ENCODE data around the gene DCAF8. TPM values are rescaled to one million over a fixed set of nuclear protein-coding genes. Genes with fewer than 3 reads are reported as not detected.

DCAF8 gene
- total RNA-seq, 2 donors from 2014 or later, result 72.0 to 86.1 TPM

- H3K9ac ChIP-seq (ENCODE audit: low read depth in 2 of 2, low read length in 2 of 2), result no peak overlapping the region
- no peaks in the 10 kb centered on the region for H3K4me1 ChIP-seq
- no peaks in the 10 kb centered on the region for H3K9me3 ChIP-seq
- TF ChIP-seq CTCF (IDR thresholded peaks at IDR 0.05), result no peak
- DNase-seq, result no peak
- no peak overlapping the region for H3K27ac ChIP-seq
- H3K27me3 ChIP-seq, result no peaks in the 10 kb centered on the region
- intact Hi-C loops (cut with DNase I), result no loop called here
- H3K4me3 ChIP-seq, result no peak overlapping the region
- H3K36me3 ChIP-seq, result peaks cover 10% of the 10 kb centered on the region
Observed at GRCh38 chr1:160210561-160210960, 51.8 kb downstream of the DCAF8 start.

DNA sequence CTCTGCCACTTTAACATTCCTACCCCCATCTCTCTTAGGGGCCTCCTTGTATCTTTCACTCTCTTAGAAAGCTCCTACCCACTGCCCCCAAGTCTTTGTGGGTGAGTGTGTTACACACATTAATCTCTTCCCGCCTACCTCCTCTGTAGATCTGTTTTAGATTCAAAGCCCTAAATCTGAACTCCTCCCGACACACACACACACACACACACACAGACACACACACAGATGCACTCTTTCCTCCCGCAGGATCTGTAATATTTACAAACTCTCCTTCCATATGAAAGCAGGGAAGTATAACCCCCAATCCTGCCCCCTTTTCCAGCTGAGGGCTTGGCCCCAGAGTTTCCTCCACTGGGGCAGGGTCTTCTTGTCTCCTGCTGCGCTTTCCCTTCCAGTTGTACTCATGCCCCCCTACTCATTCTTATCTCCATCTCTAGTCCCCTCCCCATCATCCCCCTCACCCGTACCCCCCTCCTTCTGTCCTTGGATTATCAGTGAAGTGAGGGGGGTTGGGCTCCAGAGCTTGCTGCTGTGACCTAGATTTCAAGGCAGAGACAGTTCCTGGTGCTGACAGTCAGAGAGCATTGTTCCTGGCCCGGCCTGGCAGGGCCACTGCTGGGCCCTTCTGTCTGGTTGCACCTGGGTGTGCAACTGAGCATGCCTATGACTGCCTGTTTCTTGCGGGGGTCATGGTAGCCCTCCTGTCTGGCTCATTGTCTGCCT, 52.9 kb downstream of the DCAF8 start:
- Histone ChIP-seq H3K4me1 (no peaks in the 10 kb centered on the region), H3K27me3 (no peaks in the 10 kb centered on the region), H3K27ac (no peak overlapping the region), H3K9ac (ENCODE audit: low read depth in 2 of 2, low read length in 2 of 2) (no peak overlapping the region), H3K9me3 (no peaks in the 10 kb centered on the region), H3K4me3 (no peak overlapping the region), H3K36me3 (peaks cover 6% of the 10 kb centered on the region)
- no peak for TF ChIP-seq CTCF (IDR thresholded peaks at IDR 0.05)
- intact Hi-C loops (cut with DNase I), result no loop called here
- no peak for DNase-seq

GRCh38 chr1:160208557-160209320, 53.6 kb downstream of the DCAF8 start:
- intact Hi-C loops (cut with DNase I), result no loop called here
- Histone ChIP-seq H3K36me3 (peaks cover 6% of the 10 kb centered on the region), H3K9me3 (no peaks in the 10 kb centered on the region), H3K4me1 (no peaks in the 10 kb centered on the region), H3K27me3 (no peaks in the 10 kb centered on the region), H3K9ac (ENCODE audit: low read depth in 2 of 2, low read length in 2 of 2) (no peak overlapping the region), H3K4me3 (no peak overlapping the region), H3K27ac (peak overlapping the region; percentile 17)
- no peak for TF ChIP-seq CTCF (IDR thresholded peaks at IDR 0.05)
- no peak for DNase-seq

DNA sequence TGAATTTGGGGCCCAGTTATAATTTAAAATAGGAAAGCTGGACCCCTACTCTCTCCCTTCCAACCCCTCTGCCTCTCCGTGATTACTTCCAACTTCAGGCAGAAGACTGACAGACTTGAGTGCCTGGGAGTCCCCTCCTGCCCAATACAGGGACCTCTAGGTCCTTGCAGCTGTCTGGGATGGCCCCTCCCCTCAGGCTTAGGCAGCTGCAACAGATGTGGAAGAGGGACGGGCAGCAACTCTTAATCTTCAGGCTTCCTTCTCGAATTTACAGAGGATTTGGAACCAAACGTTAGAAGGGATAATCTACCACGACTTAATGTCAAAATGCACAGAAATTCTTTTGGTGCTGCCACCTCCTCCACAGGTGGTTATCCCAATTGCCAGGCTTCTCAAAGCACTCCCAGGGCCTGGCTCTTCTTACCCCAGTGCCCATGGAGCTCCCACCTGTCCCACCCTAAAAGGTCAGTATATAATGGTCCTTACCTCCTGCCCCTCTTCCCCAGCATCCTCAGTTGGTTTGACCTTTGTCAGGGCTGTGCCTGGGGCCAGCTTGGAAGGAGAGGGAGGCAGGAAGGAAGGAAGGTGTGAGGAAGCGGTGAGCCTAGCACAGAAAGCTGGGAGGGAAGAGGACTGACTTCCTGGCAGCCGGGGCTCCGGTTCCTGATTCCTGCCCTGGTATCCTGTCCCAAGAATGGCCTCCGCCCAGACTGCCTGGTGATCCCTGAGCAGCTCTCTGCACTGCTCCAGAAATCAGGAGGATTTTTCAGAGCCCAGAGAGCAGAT, 54.4 kb downstream of the DCAF8 start:
- no peaks in the 10 kb centered on the region for H3K9me3 ChIP-seq
- no peak for TF ChIP-seq CTCF (IDR thresholded peaks at IDR 0.05)
- no peaks in the 10 kb centered on the region for H3K27me3 ChIP-seq
- H3K4me3 ChIP-seq, result no peak overlapping the region
- DNase-seq, result no peak
- intact Hi-C loops (cut with DNase I), result no loop called here
- no peak overlapping the region for H3K9ac ChIP-seq (ENCODE audit: low read depth in 2 of 2, low read length in 2 of 2)
- H3K4me1 ChIP-seq, result no peaks in the 10 kb centered on the region
- H3K27ac ChIP-seq, result peak overlapping the region; percentile 17
- peaks cover 6% of the 10 kb centered on the region for H3K36me3 ChIP-seq

- peaks cover 6% of the 10 kb centered on the region for H3K36me3 ChIP-seq
- H3K27ac ChIP-seq, result peak overlapping the region; percentile 13
- H3K9me3 ChIP-seq, result no peaks in the 10 kb centered on the region
- intact Hi-C loops (cut with DNase I), result no loop called here
- no peaks in the 10 kb centered on the region for H3K4me1 ChIP-seq
- DNase-seq, result no peak
- no peak for TF ChIP-seq CTCF (IDR thresholded peaks at IDR 0.05)
- no peak overlapping the region for H3K9ac ChIP-seq (ENCODE audit: low read depth in 2 of 2, low read length in 2 of 2)
- no peaks in the 10 kb centered on the region for H3K27me3 ChIP-seq
- H3K4me3 ChIP-seq, result no peak overlapping the region
Observed at GRCh38 chr1:160207118-160207650, 55.2 kb downstream of the DCAF8 start.
